A549 treated with ZK216348 at 1 μM for 4 hours (cell line): Measurements from ENCODE around the gene STXBP3. TPM values are rescaled to one million over a fixed set of nuclear protein-coding genes. Genes with fewer than 3 reads are reported as not detected.

Source experiments
- total RNA-seq: library from RNA; stranded (reverse); fragments of 200-300 nt; extraction: Qiagen RNA extraction; gene quantifications from 5 replicates; pipeline ENCODE4 v1.2.3, GENCODE V29; 2022; ENCODE audit warnings: low read depth

STXBP3 gene
- 12.5 to 25.6 TPM (median 19.7 TPM) in 5 replicates for total RNA-seq

DNA sequence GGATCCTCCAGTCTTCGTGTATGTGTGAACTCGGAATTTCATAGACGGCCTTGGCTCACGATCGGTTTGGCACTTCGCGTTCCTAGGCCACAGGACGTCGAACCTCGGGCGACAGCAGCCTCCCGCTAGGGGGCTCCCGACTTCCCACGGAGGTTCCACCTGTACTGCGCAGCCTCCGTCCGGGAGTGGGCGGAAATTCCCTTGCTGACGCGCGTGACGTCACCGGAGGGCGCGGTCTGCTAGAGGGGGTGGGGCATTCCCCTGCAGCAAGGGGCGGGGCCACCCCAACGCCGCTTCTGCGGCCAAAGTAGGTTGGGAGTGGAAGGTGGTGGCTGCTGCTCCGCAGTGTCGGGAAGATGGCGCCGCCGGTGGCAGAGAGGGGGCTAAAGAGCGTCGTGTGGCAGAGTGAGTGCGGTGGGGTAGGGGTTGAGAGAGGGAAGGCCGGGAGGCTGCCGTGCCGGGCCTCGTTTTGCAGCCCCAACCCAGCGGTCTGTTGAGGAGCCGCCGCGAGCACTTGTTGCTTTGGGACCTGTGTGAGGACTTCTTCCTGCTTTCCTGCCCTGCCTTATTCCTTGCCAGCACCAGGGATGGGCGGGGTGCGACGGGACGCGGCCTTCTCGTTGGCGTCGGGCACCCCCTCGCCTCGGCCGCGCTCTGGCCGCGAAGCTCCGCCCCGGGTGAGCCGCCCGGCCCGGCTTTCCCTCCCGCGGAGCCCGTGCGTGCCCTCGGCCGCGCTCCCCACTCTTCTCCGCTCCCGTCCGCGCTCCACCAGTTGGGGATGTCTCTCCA lies at the start of gene STXBP3:
TSS of gene STXBP3 (plus strand) at position 293 of the 789 bp plus-strand sequence. CDS start at position 357, 64 bp downstream.

GRCh38 chr1:108712606-108713150 lies 33.8 kb upstream of the STXBP3 start, which contains the start of gene FNDC7:
Gene FNDC7 (plus strand): TSS chr1:108712908. CDS start chr1:108712934, 26 bp downstream.

GRCh38 chr1:108856994-108857393 lies 110.5 kb downstream of the STXBP3 start, which contains the start of gene AKNAD1:
Gene AKNAD1 (minus strand): TSS chr1:108857094. CDS start chr1:108852664, 4,430 bp downstream.

Other genes starting within 250 kb of the STXBP3 start
- gene EEIG2, start 186.6 kb upstream of the STXBP3 start, total RNA-seq, result 2.9 to 7.3 TPM (median 5.8 TPM) in 5 replicates
- 4.0 to 5.3 TPM (median 4.3 TPM) in 5 replicates for gene HENMT1, start 85.6 kb upstream of the STXBP3 start, total RNA-seq
- 16.9 to 27.7 TPM (median 23.8 TPM) in 5 replicates for gene PRPF38B, start 54.4 kb upstream of the STXBP3 start, total RNA-seq
- gene FNDC7, start 33.8 kb upstream of the STXBP3 start, total RNA-seq, result 0.05 TPM in 1 of 5 replicates, not detected in the others
- 1.0 to 2.7 TPM (median 1.3 TPM) in 5 replicates for gene AKNAD1, start 110.4 kb downstream of the STXBP3 start, total RNA-seq
- gene GPSM2, start 130.3 kb downstream of the STXBP3 start, total RNA-seq, result 16.3 to 25.4 TPM (median 20.0 TPM) in 5 replicates
- gene CLCC1, start 216.8 kb downstream of the STXBP3 start, total RNA-seq, result 14.9 to 18.9 TPM (median 17.4 TPM) in 5 replicates